Myocyte (in vitro differentiated cells): ENCODE data around the gene C3orf62. TPM values are rescaled to one million over a fixed set of nuclear protein-coding genes. Genes with fewer than 3 reads are reported as not detected.

Source experiments
- DNase-seq: peaks from one replicate; pipeline ENCODE4 v3.0.0-alpha.2; 2012; ENCODE audit warnings: low read depth
- polyA plus RNA-seq: library from polyadenylated mRNA; unstranded; fragments of >200 nt; gene quantifications from one replicate; pipeline ENCODE4 v1.2.1, GENCODE V29; 2012; ENCODE audit warnings: missing spikeins
- total RNA-seq: library from RNA; depleted of rRNA; stranded (reverse); fragments of >200 nt; gene quantifications from 2 replicates; pipeline ENCODE4 v1.2.3, GENCODE V29; 2014

The C3orf62 gene
- 1.4 and 1.6 TPM in 2 replicates for total RNA-seq
- polyA plus RNA-seq, result 3.9 TPM

DNA sequence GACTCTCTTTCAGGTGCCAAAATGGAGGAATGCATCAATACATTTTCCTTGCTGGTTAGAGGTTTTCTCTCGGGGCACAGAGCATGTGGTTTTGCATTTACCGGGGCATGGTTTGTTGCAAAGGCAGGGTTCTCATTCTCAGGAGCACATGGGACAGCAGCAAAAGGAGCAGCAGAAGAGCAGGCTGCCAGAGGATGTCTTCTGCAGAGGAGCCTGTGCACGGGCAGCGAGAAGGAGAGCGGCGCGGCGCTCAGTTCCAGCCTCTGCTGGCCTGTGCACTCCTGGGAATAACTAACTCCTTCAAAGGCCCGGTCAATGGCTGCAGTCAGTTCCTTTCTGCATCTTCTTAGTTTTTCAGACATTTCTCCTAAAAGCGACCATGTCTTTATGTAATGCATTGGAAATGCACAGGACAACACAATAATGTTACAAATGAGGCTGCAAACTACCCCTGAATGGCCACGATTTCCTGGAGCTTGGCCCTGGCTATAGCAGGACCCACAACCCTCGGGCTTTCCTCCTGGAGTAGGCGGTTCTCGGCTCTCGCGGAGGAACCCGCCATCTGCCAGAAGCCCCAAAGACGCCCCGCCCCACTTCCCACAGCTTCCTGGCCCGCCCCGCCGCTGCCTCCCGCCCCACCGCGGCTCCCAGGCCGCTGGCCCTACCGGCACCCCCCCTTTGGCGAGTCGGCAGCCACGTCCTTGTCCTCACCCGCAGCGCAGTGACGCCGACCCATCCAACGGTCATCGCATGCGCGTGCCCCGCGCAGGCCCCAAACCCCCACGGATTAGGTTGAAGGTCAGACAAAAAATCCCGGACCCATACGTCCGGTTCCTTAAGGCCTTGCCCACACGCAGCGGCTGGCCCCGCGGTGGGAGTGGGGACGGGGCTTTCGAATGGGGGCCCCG is at the start of gene C3orf62:
C3orf62 (minus strand) TSS at position 758 of the 908 bp plus-strand sequence; CDS start at position 398, 360 bp downstream.
- peak; percentile 88 for DNase-seq

DNA sequence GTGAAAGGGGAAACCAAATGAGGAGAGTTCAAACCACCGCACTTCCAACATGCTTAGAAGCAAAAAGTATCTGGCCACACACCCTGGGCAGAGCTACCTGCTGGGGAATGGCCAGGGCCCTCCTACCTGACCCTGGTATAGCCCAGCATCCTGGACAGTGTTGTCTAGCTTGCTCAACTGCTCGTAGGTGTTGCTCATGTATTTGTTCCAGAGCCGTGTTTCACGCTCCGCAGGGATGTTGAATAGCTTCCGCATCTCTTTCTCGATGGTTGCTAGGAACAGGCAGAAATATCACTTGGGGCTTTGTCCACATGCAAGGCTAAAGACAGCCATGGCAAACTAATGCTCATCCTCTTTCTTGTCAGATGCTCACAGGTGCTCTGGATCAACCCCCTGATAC is 47.7 kb upstream of the C3orf62 start:
- DNase-seq, result no peak

DNA sequence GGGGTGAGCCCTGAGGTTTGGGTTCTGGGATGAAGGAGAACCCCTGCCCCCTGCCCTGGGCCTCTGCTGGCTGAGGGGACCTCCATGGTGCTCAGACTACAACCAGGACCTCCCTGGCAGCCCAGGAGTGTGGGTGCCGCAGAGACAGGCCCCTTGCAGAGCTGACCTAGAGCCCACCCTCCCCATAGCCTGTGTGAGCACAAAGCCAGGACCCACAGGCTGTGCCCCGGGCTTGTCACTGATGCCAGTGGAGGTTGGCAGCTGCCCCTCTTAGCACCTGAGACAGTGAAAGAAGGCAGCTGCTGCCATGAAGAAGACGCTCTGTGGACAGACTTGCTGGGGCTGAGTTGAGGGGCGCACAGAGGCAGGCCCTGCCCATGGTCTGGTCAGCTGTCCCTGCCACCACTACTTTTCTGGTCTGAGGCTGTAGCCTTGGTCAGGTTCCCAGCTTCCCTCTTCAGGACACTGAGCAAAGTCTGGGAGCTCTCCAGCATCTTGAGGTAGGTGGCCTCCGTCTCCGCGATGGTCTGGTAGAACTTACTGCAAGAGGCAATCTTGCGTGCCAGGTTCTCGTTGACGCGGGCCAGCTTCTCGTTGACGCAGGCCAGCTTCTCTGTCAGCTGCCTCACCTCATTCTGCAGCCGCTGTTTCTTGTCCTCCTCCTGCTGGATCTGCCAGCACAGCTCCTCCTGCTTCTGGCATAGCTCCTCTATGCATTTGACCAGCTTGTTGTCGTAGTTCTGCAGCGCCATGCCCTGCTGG is 39.8 kb upstream of the C3orf62 start:
- DNase-seq, result no peak

GRCh38 chr3:49313896-49314688 is 37.1 kb upstream of the C3orf62 start:
- peak; percentile 68 for DNase-seq

DNA sequence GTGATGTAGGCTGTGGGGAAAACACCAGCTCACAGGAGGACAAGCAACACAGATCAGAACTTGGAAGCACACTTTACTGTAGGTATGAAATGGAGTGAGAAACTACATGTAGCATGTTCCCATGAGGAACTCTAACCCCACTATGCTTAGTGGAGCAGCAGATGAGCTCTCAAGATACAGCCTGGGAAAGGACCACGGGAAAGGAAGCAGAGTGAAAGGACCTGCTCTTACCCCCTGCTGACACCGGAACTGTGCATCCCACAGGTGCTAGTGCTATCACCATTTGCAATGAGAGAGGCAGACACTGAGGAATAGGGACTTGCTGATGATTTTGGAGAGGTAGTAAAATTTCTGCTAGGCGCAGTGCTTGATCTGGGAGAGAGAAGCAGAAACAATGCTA is 34.3 kb upstream of the C3orf62 start:
- DNase-seq, result no peak

DNA sequence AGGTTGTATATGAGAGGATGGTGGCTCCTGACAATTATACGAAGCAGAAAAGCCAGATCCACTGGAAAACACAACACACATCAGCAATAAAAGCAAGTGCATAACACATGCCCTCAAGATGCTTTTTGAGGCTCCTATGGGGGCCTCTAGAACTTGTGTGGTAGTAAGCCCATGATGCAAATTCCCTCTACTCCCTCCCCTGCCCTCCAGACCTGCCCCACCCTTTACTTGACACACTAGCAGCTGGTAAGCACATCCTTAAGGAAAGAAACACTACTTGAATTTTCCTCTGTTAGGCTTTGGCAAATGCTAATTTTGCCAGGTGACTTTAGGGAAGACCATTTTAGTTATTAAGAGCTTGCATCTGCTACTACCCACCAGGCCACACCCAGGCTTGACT is 33.6 kb upstream of the C3orf62 start:
- peak; percentile 59 for DNase-seq

- DNase-seq, result no peak
Observed at GRCh38 chr3:49305608-49306007, 28.6 kb upstream of the C3orf62 start.

DNA sequence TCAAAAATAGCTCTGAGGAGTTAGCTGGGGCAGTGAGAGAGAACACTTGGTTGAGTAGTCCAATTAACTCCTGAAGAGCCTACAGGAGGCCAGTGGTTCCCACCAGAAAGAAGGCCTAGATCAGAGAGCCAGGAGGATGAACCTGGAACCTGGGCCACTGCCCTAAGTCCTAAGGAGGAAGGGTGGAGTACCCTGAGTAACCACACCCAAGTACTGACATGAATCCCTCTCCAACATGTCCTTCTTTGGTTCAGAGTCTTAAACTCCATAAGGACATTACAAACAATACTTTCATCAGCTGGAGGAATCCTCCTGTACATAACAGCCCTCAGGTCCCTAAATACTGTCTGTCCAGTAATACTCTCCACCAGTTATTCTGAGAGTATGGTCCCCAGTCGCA is 25.6 kb upstream of the C3orf62 start:
- DNase-seq, result no peak

DNA sequence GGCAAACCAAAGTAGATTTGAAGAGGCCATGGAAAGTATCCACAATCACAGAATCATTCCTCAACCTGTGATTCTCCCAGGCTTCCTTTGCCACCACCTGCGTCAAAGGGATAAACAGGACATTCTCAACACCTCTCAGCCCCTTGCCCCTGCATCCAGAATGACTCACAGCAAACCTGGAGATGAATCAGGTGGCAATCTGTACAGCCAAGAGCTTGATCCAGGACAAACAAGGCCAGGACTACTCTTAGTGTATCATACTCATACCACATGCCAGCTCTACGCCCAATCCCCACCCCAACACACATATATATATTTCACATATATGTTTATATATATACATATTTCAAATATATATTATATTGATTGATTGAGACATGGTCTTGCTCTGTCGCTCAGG is 23.6 kb upstream of the C3orf62 start:
- no peak for DNase-seq

- DNase-seq, result no peak
Observed at GRCh38 chr3:49298511-49298910, 21.5 kb upstream of the C3orf62 start.

DNA sequence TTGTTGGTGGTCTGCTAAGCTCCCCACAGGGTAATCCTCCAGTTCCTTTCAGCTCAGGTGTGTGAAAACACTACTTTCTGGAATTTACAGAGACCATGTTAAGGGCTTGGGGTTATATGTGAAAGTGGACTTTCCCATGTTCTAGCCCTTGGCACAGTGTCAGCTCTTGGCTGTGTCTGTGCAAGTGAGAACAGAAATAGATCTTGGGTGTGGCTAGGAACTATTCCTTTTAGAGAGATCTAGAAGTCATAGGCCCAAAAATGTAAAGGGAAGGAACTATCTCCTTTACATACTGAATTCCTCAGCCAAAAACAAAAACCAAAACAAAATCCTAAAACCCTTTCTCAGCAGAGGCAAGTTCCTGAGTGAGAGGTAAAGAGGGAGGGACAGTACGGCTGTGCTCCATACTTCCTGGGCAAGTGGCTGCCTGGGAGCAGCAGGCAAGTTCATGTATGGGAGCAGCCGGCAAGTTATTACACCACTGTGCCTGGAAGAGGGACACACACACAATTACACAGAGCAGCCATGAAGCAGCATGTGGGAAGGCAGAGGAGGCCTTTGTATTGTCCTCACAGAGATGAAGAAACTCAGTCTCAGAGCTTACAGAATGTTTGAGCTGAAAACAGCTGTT is 19.9 kb upstream of the C3orf62 start:
- DNase-seq, result peak; percentile 75

DNA sequence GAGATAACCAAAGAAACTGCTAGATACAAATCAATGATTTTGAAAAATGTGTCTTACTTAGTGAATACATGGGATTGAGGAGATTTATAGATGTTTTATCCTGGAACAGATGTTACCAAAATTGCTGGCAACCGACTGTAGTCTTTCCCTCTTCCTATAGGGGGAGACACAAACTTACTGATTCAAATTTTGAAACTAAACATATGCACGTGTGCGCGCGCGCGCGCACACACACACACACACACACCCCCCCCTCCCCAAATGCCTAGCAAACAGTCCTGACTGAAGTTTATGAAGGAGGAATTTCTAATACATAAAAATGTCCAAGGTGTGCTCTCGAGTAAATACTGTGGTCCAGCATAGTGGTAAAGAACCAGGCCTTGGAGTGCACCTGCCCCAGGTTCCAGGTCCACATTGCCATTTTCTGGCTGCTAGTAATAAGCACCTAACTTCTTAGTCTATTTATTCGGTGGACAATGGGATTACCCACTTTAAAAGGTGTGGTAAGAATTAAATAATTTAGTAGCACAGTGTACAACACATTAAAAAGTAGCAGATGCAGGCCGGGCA is 18.5 kb upstream of the C3orf62 start:
- peak; percentile 45 for DNase-seq

- no peak for DNase-seq
Observed at GRCh38 chr3:49294343-49294742, 17.3 kb upstream of the C3orf62 start.

- no peak for DNase-seq
Observed at GRCh38 chr3:49283997-49284396, 7.0 kb upstream of the C3orf62 start.

- no peak for DNase-seq
Observed at GRCh38 chr3:49279376-49279775, 2.3 kb upstream of the C3orf62 start.

- no peak for DNase-seq
Observed at GRCh38 chr3:49278548-49278947, 1.5 kb upstream of the C3orf62 start.

- no peak for DNase-seq
Observed at GRCh38 chr3:49277383-49277775, 347 bp upstream of the C3orf62 start.

GRCh38 chr3:49273825-49274532 is 3.1 kb downstream of the C3orf62 start:
- DNase-seq, result no peak

DNA sequence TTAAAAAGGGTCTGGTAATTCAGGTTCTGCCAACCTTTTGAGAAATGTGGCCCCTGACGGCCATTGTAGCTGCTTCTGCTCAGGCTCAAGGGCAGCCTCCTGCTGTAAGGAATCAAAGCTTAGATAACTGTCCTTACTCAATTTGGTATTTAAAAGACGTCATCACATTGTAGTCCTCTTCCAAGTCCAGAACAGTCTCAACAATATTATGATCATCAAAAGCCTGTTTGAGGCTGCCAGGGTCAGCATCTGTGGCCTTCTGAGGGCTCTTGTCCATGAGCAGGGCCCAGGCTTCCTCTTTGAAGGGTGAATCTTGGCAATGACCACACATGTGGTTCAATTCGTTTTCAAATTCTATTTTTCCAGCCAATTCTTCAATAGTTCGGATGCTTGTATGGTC is 6.0 kb downstream of the C3orf62 start:
- DNase-seq, result no peak

- DNase-seq, result no peak
Observed at GRCh38 chr3:49270156-49270500, 6.9 kb downstream of the C3orf62 start.
